ENCODE results near the gene NLK. TPM values are rescaled to one million over a fixed set of nuclear protein-coding genes. Genes with fewer than 3 reads are reported as not detected.

Gene NLK
- total and polyA plus RNA-seq, 2 donors (not counting 3 experiments of a cell fraction or from before 2014, with no cell fraction given): 23.8 to 34.2 TPM

- CTCF ChIA-PET: no interaction called here
- FAIRE-seq: no peak
- dilution Hi-C loops (cut with MboI; ENCODE audit: extremely low pct_ligation_motif_present, low sequenced_read_pairs): no loop called here
- Histone ChIP-seq H3K9me1 (replicated peaks; ENCODE audit: control insufficient read depth, extremely low read depth, insufficient read depth, low read length) (no peaks in the 10 kb centered on the region), H3K79me2 (ENCODE audit: control insufficient read depth, insufficient read depth, low read length) (peaks cover 62% of the 10 kb centered on the region), H3K27me3 (ENCODE audit: control insufficient read depth in 2 of 2, insufficient read depth in 2 of 2, low read length in 2 of 2) (no peaks in the 10 kb centered on the region), H3K27ac (ENCODE audit: insufficient read depth, low read depth, low read length) (no peak overlapping the region), H3K36me3 (ENCODE audit: control insufficient read depth in 2 of 2, extremely low read depth in 1 of 2, insufficient read depth in 2 of 2, low read length in 2 of 2) (peaks cover 0 to 3% of the 10 kb centered on the region in 2 experiments), H3K9me3 (replicated peaks; ENCODE audit: control insufficient read depth, insufficient read depth, low read length) (no peaks in the 10 kb centered on the region), H4K20me1 (replicated peaks; ENCODE audit: control insufficient read depth, extremely low read depth, insufficient read depth, low read length) (peaks cover 3% of the 10 kb centered on the region), H2AFZ (ENCODE audit: low read depth, low read length) (no peak overlapping the region), H3K9ac (replicated peaks; ENCODE audit: extremely low read depth, insufficient read depth, low read length) (no peak overlapping the region), H3K4me3 (replicated peaks in 1 of 3; ENCODE audit: insufficient read depth in 1 of 3, low read depth in 1 of 3, low read length in 3 of 3) (no peak overlapping the region), H3K4me2 (ENCODE audit: insufficient read depth, low read length) (no peak overlapping the region), H3K4me1 (ENCODE audit: control insufficient read depth, extremely low read depth, insufficient read depth, low read length) (no peaks in the 10 kb centered on the region)
- POLR2A ChIA-PET: no interaction called here
- TF ChIP-seq FOS (IDR thresholded peaks at IDR 0.05; ENCODE audit: borderline replicate concordance, insufficient read depth, low read length) (no peak), POLR2AphosphoS5 (IDR thresholded peaks at IDR 0.05; ENCODE audit: insufficient read depth, low read depth, low read length) (no peak), JUN (IDR thresholded peaks at IDR 0.05; ENCODE audit: borderline replicate concordance, insufficient read depth, insufficient read length, low read depth) (no peak), POLR2A (IDR thresholded peaks at IDR 0.05; ENCODE audit: low read depth, low read length) (no peak), MYC (IDR thresholded peaks at IDR 0.05; ENCODE audit: low read depth, low read length) (no peak), EZH2 (IDR thresholded peaks at IDR 0.05; ENCODE audit: borderline replicate concordance, low read depth, low read length, severe bottlenecking) (no peak), GATA2 (IDR thresholded peaks at IDR 0.05; ENCODE audit: insufficient read depth, insufficient read length, low read depth, low read length) (no peak)
- TF ChIP-seq, protein P1, sequence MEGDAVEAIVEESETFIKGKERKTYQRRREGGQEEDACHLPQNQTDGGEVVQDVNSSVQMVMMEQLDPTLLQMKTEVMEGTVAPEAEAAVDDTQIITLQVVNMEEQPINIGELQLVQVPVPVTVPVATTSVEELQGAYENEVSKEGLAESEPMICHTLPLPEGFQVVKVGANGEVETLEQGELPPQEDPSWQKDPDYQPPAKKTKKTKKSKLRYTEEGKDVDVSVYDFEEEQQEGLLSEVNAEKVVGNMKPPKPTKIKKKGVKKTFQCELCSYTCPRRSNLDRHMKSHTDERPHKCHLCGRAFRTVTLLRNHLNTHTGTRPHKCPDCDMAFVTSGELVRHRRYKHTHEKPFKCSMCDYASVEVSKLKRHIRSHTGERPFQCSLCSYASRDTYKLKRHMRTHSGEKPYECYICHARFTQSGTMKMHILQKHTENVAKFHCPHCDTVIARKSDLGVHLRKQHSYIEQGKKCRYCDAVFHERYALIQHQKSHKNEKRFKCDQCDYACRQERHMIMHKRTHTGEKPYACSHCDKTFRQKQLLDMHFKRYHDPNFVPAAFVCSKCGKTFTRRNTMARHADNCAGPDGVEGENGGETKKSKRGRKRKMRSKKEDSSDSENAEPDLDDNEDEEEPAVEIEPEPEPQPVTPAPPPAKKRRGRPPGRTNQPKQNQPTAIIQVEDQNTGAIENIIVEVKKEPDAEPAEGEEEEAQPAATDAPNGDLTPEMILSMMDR (IDR thresholded peaks at IDR 0.05; ENCODE audit: extremely low read depth in 1 of 2, insufficient read depth in 1 of 2, low read depth in 1 of 2, low read length in 2 of 2): no peak
- TF ChIP-seq, protein P2, sequence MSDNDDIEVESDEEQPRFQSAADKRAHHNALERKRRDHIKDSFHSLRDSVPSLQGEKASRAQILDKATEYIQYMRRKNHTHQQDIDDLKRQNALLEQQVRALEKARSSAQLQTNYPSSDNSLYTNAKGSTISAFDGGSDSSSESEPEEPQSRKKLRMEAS (IDR thresholded peaks at IDR 0.05; ENCODE audit: insufficient read depth, insufficient read length): no peak
- DNase-seq (ENCODE audit: low read depth, low spot score): no peak
- intact Hi-C loops (cut with micrococcal nuclease): no loop called here
- no TSS peak for BruUV-seq (replicated peaks)
These were observed 54.3 kb downstream of the NLK start for GRCh38 chr17:28096756-28097155.

All from endothelial cell of umbilical vein (primary cell).